A549 (cell line): Measurements from ENCODE around the gene THADA. TPM values are rescaled to one million over a fixed set of nuclear protein-coding genes. Genes with fewer than 3 reads are reported as not detected.

Experiments used
- ATAC-seq, 2 experiments: fragments of 200-7000 bp in 1 of 2; fragments of >200 bp in 1 of 2; cut with Nextera tagmentation in 1 of 2; cut with Tn5 transposase in 1 of 2; 3 replicates each; pipeline versions ENCODE4 v1.8.0 to v1.9.1; 2018 to 2020; ENCODE audit warnings: mild to moderate bottlenecking in 1 of 2, moderate library complexity in 1 of 2
- CTCF ChIA-PET: fragments of 300-600 bp; sonication (Branson Sonifier 250); formaldehyde crosslinking; extraction: SDS; loops from one replicate; lab custom pipeline; 2021; ENCODE audit warnings: antibody characterized with exemption, inconsistent platforms; lab: Yijun Ruan, JAX
- POLR2A ChIA-PET: fragments of 350-600 bp; formaldehyde crosslinking; extraction: SDS; loops from one replicate; lab custom pipeline; 2021; ENCODE audit warnings: antibody characterized with exemption, inconsistent platforms; lab: Yijun Ruan, JAX
- DNase-seq, 2 experiments: peaks; one replicate each; pipeline versions ENCODE4 v3.0.0 to v3.0.0-alpha.2; 2011 to 2016; ENCODE audit warnings: low read depth in 1 of 2, low spot score in 1 of 2
- FAIRE-seq: peaks from 2 replicates; lab custom pipeline; 2011; peaks lifted over from hg19 to GRCh38; lab: Jason Lieb, UNC
- H3K27ac ChIP-seq, 2 experiments: fragments of >200 bp; sonication (Bioruptor Twin); formaldehyde crosslinking; 3 replicates each; pipeline ENCODE4 v1.5.1; 2016 to 2017
- H3K4me1 ChIP-seq: fragments of >200 bp; sonication (Bioruptor Twin); formaldehyde crosslinking; 3 replicates; pipeline ENCODE4 v1.6.1; 2016
- H3K4me2 ChIP-seq: fragments of >200 bp; sonication (Bioruptor Twin); formaldehyde crosslinking; 3 replicates; pipeline ENCODE4 v1.6.1; 2016
- H3K4me3 ChIP-seq: fragments of >200 bp; sonication (Bioruptor Twin); formaldehyde crosslinking; 3 replicates; pipeline ENCODE4 v1.5.1; 2016
- H3K9me3 ChIP-seq: fragments of >200 bp; sonication (Bioruptor Twin); formaldehyde crosslinking; 3 replicates; pipeline ENCODE4 v1.6.1; 2016
- BCL3 ChIP-seq: fragments of >200 bp; sonication (Bioruptor Twin); formaldehyde crosslinking; IDR thresholded peaks from 3 replicates; pipeline ENCODE4 v1.6.1; 2016
- CBX8 ChIP-seq: fragments of 200-600 bp; sonication (generic); IDR thresholded peaks from 2 replicates; pipeline ENCODE4 v1.6.1; 2016
- CEBPB ChIP-seq, 2 experiments: fragments of >200 bp in 1 of 2; sonication (Bioruptor Twin) in 1 of 2; formaldehyde crosslinking in 1 of 2; IDR thresholded peaks; 2 replicates each; pipeline ENCODE4 v1.6.1; 2012 to 2016
- EHF ChIP-seq: fragments of 250-450 bp; sonication (Bioruptor Pico); IDR thresholded peaks from 2 replicates; pipeline ENCODE4 v1.5.0; 2020; ENCODE audit warnings: mild to moderate bottlenecking
- ELK1 ChIP-seq: fragments of 150-350 bp; IDR thresholded peaks from 2 replicates; pipeline ENCODE4 v1.6.1; 2014; ENCODE audit warnings: low read depth, mild to moderate bottlenecking, low read length
- ESRRA ChIP-seq: fragments of 150-350 bp; IDR thresholded peaks from 2 replicates; pipeline ENCODE4 v1.6.1; 2014; ENCODE audit warnings: mild to moderate bottlenecking, low read length, borderline replicate concordance
- FOSL2 ChIP-seq, 2 experiments: fragments of 450-650 bp in 1 of 2; fragments of >200 bp in 1 of 2; sonication (Bioruptor Twin) in 1 of 2; formaldehyde crosslinking; IDR thresholded peaks; 2 replicates each; pipeline versions ENCODE4 v1.5.0 to v1.6.1; 2016 to 2020; ENCODE audit warnings: mild to moderate bottlenecking in 1 of 2, moderate library complexity in 1 of 2
- FOXS1 ChIP-seq: fragments of 250-450 bp; sonication (Bioruptor Pico); IDR thresholded peaks from 2 replicates; pipeline ENCODE4 v1.5.0; 2020; ENCODE audit warnings: mild to moderate bottlenecking, moderate library complexity
- GATA3 ChIP-seq: IDR thresholded peaks from 2 replicates; pipeline ENCODE4 v1.6.1; 2012; ENCODE audit warnings: borderline replicate concordance
- HEYL ChIP-seq: fragments of 250-450 bp; sonication (Bioruptor Pico); IDR thresholded peaks from 2 replicates; pipeline ENCODE4 v1.8.0; 2021; ENCODE audit warnings: mild to moderate bottlenecking, moderate library complexity
- HMGXB4 ChIP-seq: fragments of 250-450 bp; sonication (Bioruptor Pico); IDR thresholded peaks from 2 replicates; pipeline ENCODE4 v1.5.0; 2021; ENCODE audit warnings: mild to moderate bottlenecking, moderate library complexity, borderline replicate concordance
- JUN ChIP-seq, 2 experiments: fragments of >200 bp; sonication (Bioruptor Twin); formaldehyde crosslinking; IDR thresholded peaks; 2 replicates in 1 of 2; 3 replicates in 1 of 2; pipeline ENCODE4 v1.6.1; 2016 to 2017
- JUNB ChIP-seq: fragments of >200 bp; sonication (Bioruptor Twin); formaldehyde crosslinking; IDR thresholded peaks from 2 replicates; pipeline ENCODE4 v1.6.1; 2016
- KDM1A ChIP-seq: fragments of 200-600 bp; sonication (generic); IDR thresholded peaks from 2 replicates; pipeline ENCODE4 v1.6.1; 2016; ENCODE audit warnings: low read depth, mild to moderate bottlenecking
- MAFK ChIP-seq: fragments of 450-650 bp; IDR thresholded peaks from 2 replicates; pipeline ENCODE4 v1.6.1; 2014; ENCODE audit not compliant: partially characterized antibody
- MAX ChIP-seq: IDR thresholded peaks from 2 replicates; pipeline ENCODE4 v1.6.1; 2012
- NPAS2 ChIP-seq: fragments of 250-450 bp; sonication (Bioruptor Pico); IDR thresholded peaks from 2 replicates; pipeline ENCODE4 v1.8.0; 2022; ENCODE audit warnings: mild to moderate bottlenecking, moderate library complexity, borderline replicate concordance
- NR3C1 ChIP-seq: fragments of >200 bp; sonication (Bioruptor Twin); formaldehyde crosslinking; IDR thresholded peaks from 3 replicates; pipeline ENCODE4 v1.6.1; 2017
- PHF8 ChIP-seq: fragments of 200-600 bp; sonication (generic); IDR thresholded peaks from 2 replicates; pipeline ENCODE4 v1.6.1; 2016; ENCODE audit warnings: low read depth, mild to moderate bottlenecking, antibody characterized with exemption, moderate library complexity, borderline replicate concordance
- POLR2AphosphoS2 ChIP-seq: conservative IDR thresholded peaks from 2 replicates; pipeline ENCODE4 v1.6.1; 2012; ENCODE audit warnings: low read length, improper control_type of control experiment, inconsistent platforms
- RARB ChIP-seq: fragments of 250-450 bp; sonication (Bioruptor Pico); IDR thresholded peaks from 2 replicates; pipeline ENCODE4 v1.8.0; 2021; ENCODE audit warnings: mild to moderate bottlenecking, moderate library complexity
- SMC3 ChIP-seq: fragments of >200 bp; sonication (Bioruptor Twin); formaldehyde crosslinking; IDR thresholded peaks from 3 replicates; pipeline ENCODE4 v1.6.1; 2018; ENCODE audit warnings: inconsistent platforms
- SREBF2 ChIP-seq: fragments of 450-650 bp; IDR thresholded peaks from 2 replicates; pipeline ENCODE4 v1.6.1; 2014; ENCODE audit warnings: mild to moderate bottlenecking, moderate library complexity
- ZC3H11A ChIP-seq: fragments of 450-650 bp; IDR thresholded peaks from 2 replicates; pipeline ENCODE4 v1.6.1; 2014; ENCODE audit warnings: antibody characterized with exemption, mild to moderate bottlenecking
- ZFP36 ChIP-seq: fragments of 450-650 bp; IDR thresholded peaks from 2 replicates; pipeline ENCODE4 v1.6.1; 2014; ENCODE audit warnings: borderline replicate concordance; ENCODE audit not compliant: partially characterized antibody
- ZNF302 ChIP-seq: fragments of 250-450 bp; sonication (Bioruptor Pico); IDR thresholded peaks from 2 replicates; pipeline ENCODE4 v1.9.0; 2021; ENCODE audit warnings: inconsistent platforms, mild to moderate bottlenecking, moderate library complexity
- WGBS: methylation state at CpG from one replicate; pipeline ENCODE4 v1.1.6; 2017; ENCODE audit errors: missing lambda C conversion rate; 5-methylcytosine and 5-hydroxymethylcytosine counted together
- polyA plus RNA-seq, 4 experiments: library from polyadenylated mRNA; depleted of rRNA in 3 of 4; stranded (reverse); fragments of >200 nt; fragmentation: RNase III in 1 of 4; extraction: RNeasy Plus Mini Kit Qiagen cat#74134 plus additional on column Dnase treatment in 1 of 4; gene quantifications; 2 replicates in 3 of 4; 3 replicates in 1 of 4; pipeline ENCODE4 v1.2.3, GENCODE V29; 2011 to 2017

THADA gene
- polyA plus RNA-seq, 2 of the 4 experiments (the other 2 are of a cell fraction): 21.8 to 37.9 TPM

- peaks cover 4% of the 10 kb centered on the region; the same call in 1 of the 3 replicates for H3K4me1 ChIP-seq
- no peak overlapping the region for H3K27ac ChIP-seq
- no peak overlapping the region for H3K4me3 ChIP-seq
- H3K4me2 ChIP-seq: no peak overlapping the region
- no peaks in the 10 kb centered on the region for H3K9me3 ChIP-seq
- CTCF ChIA-PET: interaction anchor here (0.6 to 1.6 kb wide), 3 partner anchors 19 to 1040 kb away, joined by 3 to 6 read pairs (median 3); no protein-coding TSS in a partner anchor
- TF ChIP-seq ESRRA (no peak), GATA3 (no peak)
- ATAC-seq (no peak), DNase-seq (no peak), FAIRE-seq (no peak)
- POLR2A ChIA-PET: no interaction called here
Observed at GRCh38 chr2:43513216-43513615, 82.6 kb downstream of the THADA start.

- WGBS: 96% methylated on average over 3 of the region's 3 CpGs
- no peak for TF ChIP-seq FOXS1 (CRISPR knock-in tag)
- no peak for TF ChIP-seq RARB (CRISPR knock-in tag)
- TF ChIP-seq CBX8: no peak
- no peak for TF ChIP-seq ELK1
- TF ChIP-seq NR3C1: no peak
- no peak for TF ChIP-seq EHF (CRISPR knock-in tag)
- no peak for TF ChIP-seq CEBPB (IDR thresholded peaks at IDR 0.05)
- no peak for TF ChIP-seq JUN (IDR thresholded peaks at IDR 0.05)
- TF ChIP-seq FOSL2 (IDR thresholded peaks at IDR 0.05): no peak
- no peak for TF ChIP-seq FOSL2 (CRISPR knock-in tag; IDR thresholded peaks at IDR 0.05)
- TF ChIP-seq ESRRA: no peak
- no peak for TF ChIP-seq HEYL (CRISPR knock-in tag)
- no peak for TF ChIP-seq GATA3
- TF ChIP-seq KDM1A: no peak
- no peak for TF ChIP-seq SREBF2
- TF ChIP-seq POLR2AphosphoS2: no peak
- TF ChIP-seq MAFK: no peak
- TF ChIP-seq MAX: no peak
- TF ChIP-seq JUNB: no peak
- Histone ChIP-seq H3K4me1 (0 out of 3 replicates have a peak, but pooled peaks cover 4% of the 10 kb centered on the region), H3K4me3 (no peak overlapping the region), H3K9me3 (no peaks in the 10 kb centered on the region), H3K4me2 (no peak overlapping the region), H3K27ac (no peak overlapping the region)
- FAIRE-seq (no peak), ATAC-seq (no peak), DNase-seq (no peak)
- CTCF ChIA-PET: interaction anchor here (0.6 to 1.6 kb wide), 6 partner anchors 10 to 564 kb away, joined by 3 to 6 read pairs (median 3); no protein-coding TSS in a partner anchor
- POLR2A ChIA-PET: interaction anchor here (0.6 kb wide), 2 partner anchors 9 to 680 kb away, joined by 3 read pairs; no protein-coding TSS in a partner anchor
Observed at GRCh38 chr2:43511199-43511598, 84.6 kb downstream of the THADA start.

GRCh38 chr2:43509886-43510285 lies 86.0 kb downstream of the THADA start:
- no peak overlapping the region for H3K4me2 ChIP-seq
- no peak for TF ChIP-seq PHF8
- TF ChIP-seq JUNB: no peak
- TF ChIP-seq ZFP36: no peak
- no peak overlapping the region for H3K27ac ChIP-seq
- DNase-seq (no peak), FAIRE-seq (no peak), ATAC-seq (no peak)
- CTCF ChIA-PET: interaction anchor here (0.7 kb wide), 1 partner anchor 564 kb away, joined by 3 read pairs; no protein-coding TSS in a partner anchor
- 71% methylated on average over 3 of the region's 3 CpGs for WGBS
- no peak overlapping the region for H3K4me3 ChIP-seq
- no peaks in the 10 kb centered on the region for H3K9me3 ChIP-seq
- POLR2A ChIA-PET: no interaction called here
- H3K4me1 ChIP-seq: 0 out of 3 replicates have a peak, but pooled peaks cover 4% of the 10 kb centered on the region

- Histone ChIP-seq H3K9me3 (no peaks in the 10 kb centered on the region), H3K4me2 (no peak overlapping the region), H3K27ac (no peak overlapping the region), H3K4me1 (0 out of 3 replicates have a peak, but pooled peaks cover 4% of the 10 kb centered on the region), H3K4me3 (no peak overlapping the region)
- DNase-seq: no peak
- TF ChIP-seq CEBPB (IDR thresholded peaks at IDR 0.05) (no peak), ELK1 (no peak), SMC3 (no peak), KDM1A (no peak), HMGXB4 (CRISPR knock-in tag) (no peak), ESRRA (no peak), BCL3 (no peak), ZNF302 (CRISPR knock-in tag) (no peak), JUNB (no peak), NPAS2 (CRISPR knock-in tag) (no peak), ZC3H11A (no peak)
- ChIA-PET POLR2A (no interaction called here), CTCF (no interaction called here)
- ATAC-seq: no peak
- 72% methylated on average over 3 of the region's 3 CpGs for WGBS
- FAIRE-seq: no peak
Observed at GRCh38 chr2:43508209-43508608, 87.6 kb downstream of the THADA start.
